Measurements from ENCODE around the gene PDE6B.
"Not testable (repeated sequence)": the region's sequence is repeated elsewhere in the genome, so short reads cannot be mapped to it uniquely, and the experiment has no call there.

Gene PDE6B

DNA sequence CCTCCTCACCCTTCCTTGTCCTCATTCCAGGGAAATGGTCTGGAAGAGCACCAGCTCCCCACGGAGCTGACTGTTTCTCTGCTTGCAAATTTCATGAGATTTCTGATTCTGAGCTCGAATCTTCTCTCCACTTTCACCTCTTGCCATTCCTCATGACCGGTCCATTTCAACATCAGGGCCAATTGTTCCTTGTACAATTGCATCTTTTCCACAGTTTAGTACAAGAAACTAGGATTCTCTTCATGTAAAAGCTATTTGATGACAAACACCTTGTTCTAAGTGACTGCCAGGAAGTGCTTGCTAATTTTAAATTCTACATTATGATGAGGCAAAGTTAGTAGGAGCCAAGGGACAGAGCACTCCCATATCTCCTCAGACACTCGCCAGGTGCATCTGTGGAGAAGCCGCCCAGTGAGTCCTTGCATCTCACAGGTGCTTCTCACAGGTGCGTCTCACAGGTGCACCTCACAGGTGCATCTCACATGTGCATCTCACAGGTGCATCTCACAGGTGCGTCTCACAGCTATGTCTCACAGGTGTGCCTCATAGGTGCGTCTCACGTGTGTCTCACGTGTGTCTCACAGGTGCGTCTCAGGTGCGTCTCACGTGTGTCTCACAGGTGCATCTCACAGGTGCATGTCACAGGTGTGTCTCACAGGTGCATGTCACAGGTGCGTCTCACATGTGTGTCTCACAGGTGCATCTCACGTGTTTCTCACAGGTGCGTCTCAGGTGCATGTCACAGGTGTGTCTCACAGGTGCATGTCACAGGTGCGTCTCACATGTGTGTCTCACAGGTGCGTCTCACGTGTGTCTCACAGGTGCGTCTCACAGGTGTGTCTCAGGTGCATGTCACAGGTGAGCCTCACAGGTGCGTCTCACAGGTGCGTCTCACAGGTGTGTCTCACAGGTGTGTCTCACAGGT, 3.0 kb upstream of the PDE6B start:
- DNase-seq (ENCODE audit: low spot score): no peak

DNA sequence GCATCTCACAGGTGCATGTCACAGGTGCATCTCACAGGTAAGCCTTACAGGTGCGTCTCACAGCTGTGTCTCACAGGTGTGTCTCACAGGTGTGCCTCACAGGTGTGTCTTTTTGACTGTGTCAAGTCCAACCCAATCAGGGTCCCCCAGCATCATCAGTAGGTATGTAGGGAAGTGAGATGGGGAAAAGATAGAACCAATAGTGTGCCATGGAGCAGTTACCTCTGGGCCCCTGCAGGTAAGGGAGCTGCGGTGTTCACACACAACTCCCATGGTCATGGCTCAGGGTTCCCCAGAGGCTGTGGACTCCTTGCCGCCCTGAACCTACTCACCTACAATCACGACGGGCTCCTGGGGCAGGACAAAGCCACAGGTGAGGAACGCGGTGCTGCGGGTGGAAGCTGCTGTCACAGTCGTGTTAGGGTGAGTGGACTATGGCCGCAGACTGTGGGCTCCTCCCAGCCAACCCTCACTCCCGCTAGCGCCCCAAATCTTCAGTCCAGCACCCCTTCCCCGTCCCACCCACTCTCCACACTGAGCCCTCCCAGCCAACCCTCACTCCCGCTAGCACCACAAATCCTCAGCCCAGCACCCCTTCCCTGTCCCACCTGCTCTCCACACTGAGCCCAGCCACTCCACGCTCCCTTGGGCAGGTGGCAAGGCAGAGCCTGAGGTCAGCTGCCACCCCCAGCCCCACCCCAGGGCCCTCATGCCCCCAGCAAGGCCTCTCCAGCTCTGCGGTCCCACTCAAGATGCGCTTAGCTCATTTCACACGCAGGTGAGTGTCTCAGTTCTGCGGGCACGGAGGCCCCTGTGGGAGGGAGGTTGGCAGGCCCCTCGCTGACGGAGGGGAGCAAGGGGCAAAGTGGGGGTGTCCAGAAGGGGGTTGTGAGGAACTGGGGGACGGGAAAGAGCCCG, 2.1 kb upstream of the PDE6B start:
- DNase-seq (ENCODE audit: low spot score): no peak

DNA sequence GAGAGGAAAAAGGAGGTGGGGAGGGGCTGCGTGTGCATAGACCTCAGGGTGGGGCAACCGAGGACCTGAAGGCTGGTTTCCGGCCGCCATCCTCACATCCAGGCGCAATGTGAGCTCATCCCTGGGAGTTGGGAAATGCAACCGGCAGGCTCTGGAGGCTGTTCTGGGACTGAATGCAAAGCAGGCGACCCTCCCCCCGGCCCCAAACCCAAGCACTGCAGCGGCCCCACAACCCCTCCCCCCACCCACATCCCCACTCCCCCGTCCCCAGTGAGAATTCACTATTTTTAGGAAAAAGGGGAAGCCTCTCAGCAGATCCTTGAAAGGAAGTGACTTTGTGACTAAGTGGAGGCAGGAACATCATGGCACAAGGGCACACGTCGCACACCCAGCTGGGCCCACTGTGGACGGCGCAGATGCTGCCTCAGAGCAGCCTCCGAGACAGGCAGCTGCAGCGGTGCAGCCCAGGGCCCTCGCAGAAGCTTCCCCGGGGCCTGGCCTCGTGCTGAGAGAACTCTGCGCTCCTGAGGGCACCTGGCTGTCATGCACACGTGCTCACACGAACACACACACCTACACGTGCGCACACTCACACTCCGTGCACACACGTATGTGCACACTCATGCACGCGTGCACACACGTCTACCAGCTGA, 1.3 kb upstream of the PDE6B start:
- DNase-seq (ENCODE audit: low spot score): no peak

GRCh38 chr4:625631-626161, 323 bp downstream of the PDE6B start:
- DNase-seq (ENCODE audit: low spot score): no peak

DNA sequence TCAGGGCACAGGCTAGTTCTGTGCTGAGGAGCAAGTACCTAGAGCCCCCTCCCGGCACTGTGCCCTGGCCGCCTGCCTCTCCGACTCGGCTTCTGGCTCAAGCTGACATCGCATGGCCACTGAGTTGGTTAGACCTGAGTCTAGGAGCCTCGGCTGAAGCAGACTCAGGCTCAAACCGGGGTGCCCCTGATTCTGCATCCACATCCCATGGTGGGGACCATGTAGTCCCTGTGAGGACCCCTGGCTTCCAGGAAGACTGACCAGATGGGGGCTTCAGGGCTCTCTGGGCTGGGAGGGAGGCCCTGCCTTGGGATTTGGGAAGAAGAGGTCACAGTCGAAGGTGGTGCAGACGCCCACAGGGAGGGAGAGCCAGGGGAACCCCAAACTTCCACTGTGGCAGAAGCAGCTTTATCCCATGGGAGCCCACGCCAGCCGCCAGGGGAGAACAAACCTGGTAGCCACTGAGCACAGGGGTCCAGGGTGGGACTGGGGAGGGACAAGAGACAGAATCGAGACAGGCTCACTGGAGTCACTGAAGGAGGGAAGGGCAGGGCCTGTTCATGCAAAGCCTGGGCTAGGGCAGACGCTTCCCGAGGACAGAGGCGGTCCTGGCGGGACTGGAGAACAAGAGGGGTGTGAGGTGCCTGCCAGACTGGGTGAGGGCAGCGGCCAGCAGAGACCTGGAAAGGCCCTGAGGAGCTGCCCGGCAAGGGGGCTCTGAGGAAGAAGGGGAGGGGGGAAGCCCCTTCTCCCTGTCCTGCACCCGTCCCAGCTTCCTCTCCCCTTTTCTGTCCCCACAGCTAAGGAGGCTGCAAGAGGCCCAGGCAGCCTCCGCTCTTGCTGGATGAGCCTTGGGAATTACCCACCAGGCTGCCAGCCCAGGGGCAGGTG, 1.1 kb downstream of the PDE6B start:
- no peak for DNase-seq (ENCODE audit: low spot score)

GRCh38 chr4:627347-628125, 2.2 kb downstream of the PDE6B start:
- no peak for DNase-seq (ENCODE audit: low spot score)

GRCh38 chr4:628311-628741, 3.0 kb downstream of the PDE6B start:
- DNase-seq (ENCODE audit: low spot score): no peak

DNA sequence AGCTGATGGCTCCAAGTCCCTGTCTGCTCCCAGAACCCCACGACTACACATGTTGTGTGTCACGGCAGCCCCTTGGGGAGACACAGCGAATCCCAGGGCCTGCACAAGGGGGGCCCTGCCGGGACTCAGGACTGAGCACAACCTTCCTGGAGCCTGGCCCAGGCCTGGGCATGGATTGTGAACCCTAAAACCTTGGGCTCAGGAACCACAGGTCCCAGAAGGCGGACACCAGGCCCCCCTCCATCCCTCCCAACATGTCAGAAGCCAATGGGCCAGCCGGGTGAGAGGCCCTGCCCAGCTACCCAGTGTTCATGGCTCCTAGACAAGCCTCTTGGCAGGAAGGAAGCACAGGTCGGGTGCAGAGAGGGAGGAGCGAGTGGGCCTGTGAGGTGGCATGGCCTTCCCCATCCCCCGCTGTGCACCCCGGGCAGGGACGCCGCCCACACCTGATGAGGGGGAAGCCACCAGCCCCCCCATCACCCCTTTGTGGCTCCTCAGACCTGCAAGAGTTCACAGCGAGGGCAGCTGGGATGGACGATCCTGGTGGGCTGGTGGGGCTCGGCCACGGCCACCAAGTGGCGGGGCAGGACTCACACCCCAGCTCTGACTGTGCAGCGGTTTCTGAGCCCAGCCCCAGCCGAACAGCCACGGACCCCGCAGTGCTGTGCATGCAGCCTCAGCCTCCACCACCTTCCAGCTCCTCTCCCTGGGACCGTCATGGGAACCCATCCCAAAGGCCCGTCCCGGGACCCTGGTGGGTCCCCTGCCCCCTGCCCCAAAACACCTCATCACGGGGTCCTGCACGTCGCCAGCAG, 3.7 kb downstream of the PDE6B start:
- DNase-seq (ENCODE audit: low spot score): no peak

DNA sequence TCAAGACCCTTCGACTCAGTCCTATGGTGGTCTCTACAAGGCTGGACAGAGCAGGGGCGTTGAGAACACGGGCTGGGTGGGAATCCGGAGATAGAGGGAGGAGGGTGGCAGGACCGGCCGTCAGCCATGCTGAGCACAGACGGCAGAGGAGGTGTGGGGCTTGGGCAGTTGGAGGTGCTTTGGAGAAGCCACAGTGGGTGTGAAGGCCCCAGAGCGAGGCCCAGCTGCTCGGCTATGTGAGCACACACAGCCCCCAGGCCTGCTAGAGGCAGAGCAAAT, 4.2 kb downstream of the PDE6B start:
- DNase-seq (ENCODE audit: low spot score): no peak

- DNase-seq (ENCODE audit: low spot score): no peak
These were observed 4.7 kb downstream of the PDE6B start for GRCh38 chr4:629915-630641.

GRCh38 chr4:630656-631055, 5.3 kb downstream of the PDE6B start:
- no peak for DNase-seq (ENCODE audit: low spot score)

DNA sequence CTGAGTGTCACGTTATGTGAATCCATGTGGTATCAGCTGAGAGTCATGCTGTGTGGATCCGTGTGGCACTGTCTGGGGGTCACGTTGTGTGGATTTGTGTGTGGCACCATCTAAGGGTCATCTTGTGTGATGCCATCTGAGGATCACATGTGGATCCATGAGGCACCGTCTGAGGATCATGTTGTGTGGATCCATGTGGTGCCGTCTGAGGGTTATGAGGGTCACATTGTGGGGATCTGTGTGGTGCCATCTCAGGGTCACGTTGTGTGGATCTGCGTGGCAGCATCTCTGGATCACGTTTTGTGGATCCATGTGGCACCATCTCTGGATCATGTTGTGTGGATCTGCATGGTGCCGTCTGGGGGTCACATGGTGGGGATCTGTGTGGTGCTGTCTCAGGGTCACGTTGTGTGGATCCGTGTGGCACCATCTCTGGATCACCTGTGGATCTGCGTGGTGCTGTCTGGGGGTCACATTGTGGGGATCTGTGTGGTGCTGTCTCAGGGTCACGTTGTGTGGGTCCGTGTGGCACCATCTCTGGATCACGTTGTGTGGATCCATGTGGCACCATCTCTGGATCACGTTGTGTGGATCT, 6.9 kb downstream of the PDE6B start:
- no peak for DNase-seq (ENCODE audit: low spot score)

DNA sequence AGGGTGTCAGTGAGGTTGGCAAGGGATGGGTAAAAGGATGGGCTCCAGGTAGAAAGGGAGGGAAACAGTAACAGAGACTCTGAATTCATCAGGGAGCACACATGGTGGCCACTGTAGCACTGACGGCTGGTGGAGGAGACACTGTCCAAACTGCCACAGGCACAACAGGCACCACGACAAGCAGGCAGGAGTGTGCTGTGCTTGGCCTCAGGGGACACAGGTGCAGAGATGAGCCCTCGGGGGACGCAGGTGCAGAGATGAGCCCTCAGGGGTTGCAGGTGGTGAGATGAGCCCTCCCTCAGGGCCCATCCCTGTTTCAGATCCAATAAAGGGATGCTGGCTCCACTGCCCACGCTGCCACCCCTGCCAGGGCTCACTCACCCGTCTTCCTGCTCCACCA, 7.6 kb downstream of the PDE6B start:
- no peak for DNase-seq (ENCODE audit: low spot score)

GRCh38 chr4:633406-633805, 8.0 kb downstream of the PDE6B start:
- DNase-seq (ENCODE audit: low spot score): no peak

DNA sequence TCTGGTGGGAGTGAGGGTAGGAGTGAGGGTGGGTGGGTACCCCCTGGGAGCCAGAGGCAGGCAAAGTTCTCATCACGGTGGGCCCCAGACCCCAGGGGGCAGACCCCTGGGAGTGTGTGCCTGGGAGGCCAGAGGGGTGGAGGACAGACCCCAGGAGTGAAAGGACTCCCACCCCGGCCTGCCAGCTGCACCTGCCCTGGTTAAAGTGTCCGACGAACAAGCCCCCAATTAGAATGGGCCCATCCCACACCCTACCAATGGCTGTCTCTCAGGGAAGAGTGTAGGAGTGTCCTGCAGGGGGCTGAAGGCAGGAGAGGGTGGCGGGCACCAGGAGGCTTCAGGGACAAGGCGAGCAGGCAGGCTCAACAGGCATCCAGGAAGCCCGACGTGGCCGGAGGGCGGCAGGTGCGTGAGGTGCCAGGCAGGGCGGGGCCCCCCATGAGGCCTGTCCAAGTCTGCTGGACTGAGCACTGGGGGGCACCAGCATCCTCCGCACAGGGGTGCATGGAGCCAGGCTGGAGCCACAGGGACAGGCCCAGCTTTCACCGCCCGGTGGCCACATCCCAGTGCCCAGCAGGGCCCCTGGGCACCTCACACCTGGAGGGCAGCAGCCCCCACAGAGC, 8.7 kb downstream of the PDE6B start:
- no peak for DNase-seq (ENCODE audit: low spot score)

- DNase-seq (ENCODE audit: low spot score): no peak
These were observed 9.2 kb downstream of the PDE6B start for GRCh38 chr4:634599-634985.

DNA sequence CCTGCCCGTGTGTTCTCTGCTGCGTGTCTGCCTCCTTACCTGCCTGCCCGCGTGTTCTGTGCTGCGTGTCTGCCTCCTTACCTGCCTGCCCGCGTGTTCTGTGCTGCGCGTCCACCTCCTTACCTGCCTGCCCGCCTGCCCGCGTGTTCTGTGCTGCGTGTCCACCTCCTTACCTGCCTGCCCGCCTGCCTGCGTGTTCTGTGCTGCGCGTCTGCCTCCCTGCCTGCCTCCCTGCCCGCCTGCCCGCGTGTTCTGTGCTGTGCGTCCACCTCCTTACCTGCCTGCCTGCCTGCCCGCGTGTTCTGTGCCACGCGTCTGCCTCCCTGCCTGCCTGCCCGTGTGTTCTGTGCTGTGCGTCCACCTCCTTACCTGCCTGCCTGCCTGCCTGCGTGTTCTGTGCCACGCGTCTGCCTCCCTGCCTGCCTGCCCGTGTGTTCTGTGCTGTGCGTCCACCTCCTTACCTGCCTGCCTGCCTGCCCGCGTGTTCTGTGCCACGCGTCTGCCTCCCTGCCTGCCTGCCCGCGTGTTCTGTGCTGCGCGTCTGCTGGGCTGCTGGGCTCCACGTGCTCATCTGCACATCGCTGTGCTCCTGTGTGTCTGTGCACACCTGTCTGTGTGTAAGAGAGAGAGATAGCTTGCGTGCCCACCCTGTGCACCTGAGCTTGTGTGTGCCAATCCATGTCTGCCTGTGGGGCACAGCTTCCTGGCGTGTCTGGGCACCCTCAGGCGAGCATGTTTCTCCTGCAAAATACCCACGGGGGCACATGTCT, 9.9 kb downstream of the PDE6B start:
- not testable (repeated sequence) for DNase-seq (ENCODE audit: low spot score)
